ENCODE results near the gene TOLLIP.

The TOLLIP gene

DNA sequence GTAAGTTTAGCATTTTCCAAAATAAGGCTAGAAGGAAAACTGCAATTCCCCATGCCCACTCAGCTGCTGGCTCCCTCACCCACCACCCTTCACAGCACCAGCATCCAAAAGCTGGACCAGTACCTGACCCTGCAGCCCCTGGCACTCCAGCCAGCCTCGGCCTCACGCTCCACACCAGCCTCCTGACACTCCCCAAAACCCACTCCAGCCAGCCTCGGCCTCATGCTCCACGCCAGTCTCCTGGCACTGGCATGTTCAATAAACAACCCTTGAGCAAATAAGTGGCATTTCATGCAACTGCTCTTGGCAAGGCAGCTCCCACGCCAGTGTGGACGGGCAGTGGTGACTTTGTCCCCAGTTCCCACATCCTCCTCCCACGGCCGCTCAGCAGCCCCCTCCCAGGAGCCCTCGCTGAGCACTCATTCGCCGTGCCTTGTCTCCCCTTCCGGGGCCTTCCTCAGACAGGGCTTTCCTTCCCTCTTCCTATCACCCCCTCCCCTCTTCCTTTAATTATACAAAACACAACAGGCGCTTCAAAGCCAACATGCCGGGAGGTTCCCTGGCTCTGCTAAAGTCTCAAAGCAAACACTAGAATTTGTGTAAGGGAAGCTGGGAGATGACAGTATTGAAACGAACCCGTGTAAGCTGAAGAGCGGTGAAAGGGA is 6.8 kb downstream of the TOLLIP start:
- Mint-ChIP-seq H3K36me3 (ENCODE audit: low read depth) (peaks cover 94% of the 10 kb centered on the region), H3K4me1 (ENCODE audit: low read depth) (peaks cover 96% of the 10 kb centered on the region), H3K4me3 (no peak overlapping the region), H3K27ac (peak overlapping the region; percentile 23), H3K27me3 (no peaks in the 10 kb centered on the region), H3K9me3 (no peaks in the 10 kb centered on the region)
- intact Hi-C loops (cut with micrococcal nuclease) = no loop called here

DNA sequence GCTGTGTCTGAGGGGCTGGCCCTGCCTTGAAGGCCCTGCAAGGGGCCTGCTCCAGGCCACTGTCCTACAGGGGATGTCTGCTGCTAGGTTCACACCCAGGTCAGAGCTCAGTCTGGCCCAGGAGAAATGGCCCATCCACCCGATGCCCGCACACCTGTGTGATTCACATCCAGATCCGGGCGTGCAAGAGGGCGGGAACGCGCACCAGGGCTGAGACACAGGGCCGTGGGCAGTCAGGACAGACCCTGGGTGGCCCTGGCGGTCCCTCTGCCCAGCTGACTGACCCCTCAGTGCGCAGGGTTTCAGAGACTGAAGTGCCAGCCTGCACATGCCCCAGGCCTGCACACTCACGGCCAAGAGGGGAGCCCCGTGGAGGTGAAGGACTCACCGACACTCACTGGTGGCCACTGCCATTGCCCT is 7.4 kb downstream of the TOLLIP start:
- H3K9me3 Mint-ChIP-seq = no peaks in the 10 kb centered on the region
- no peaks in the 10 kb centered on the region for H3K27me3 Mint-ChIP-seq
- H3K36me3 Mint-ChIP-seq (ENCODE audit: low read depth) = peaks cover 94% of the 10 kb centered on the region
- H3K4me1 Mint-ChIP-seq (ENCODE audit: low read depth) = peaks cover 93% of the 10 kb centered on the region
- H3K27ac Mint-ChIP-seq = peak overlapping the region; percentile 14
- intact Hi-C loops (cut with micrococcal nuclease) = no loop called here
- H3K4me3 Mint-ChIP-seq = no peak overlapping the region

DNA sequence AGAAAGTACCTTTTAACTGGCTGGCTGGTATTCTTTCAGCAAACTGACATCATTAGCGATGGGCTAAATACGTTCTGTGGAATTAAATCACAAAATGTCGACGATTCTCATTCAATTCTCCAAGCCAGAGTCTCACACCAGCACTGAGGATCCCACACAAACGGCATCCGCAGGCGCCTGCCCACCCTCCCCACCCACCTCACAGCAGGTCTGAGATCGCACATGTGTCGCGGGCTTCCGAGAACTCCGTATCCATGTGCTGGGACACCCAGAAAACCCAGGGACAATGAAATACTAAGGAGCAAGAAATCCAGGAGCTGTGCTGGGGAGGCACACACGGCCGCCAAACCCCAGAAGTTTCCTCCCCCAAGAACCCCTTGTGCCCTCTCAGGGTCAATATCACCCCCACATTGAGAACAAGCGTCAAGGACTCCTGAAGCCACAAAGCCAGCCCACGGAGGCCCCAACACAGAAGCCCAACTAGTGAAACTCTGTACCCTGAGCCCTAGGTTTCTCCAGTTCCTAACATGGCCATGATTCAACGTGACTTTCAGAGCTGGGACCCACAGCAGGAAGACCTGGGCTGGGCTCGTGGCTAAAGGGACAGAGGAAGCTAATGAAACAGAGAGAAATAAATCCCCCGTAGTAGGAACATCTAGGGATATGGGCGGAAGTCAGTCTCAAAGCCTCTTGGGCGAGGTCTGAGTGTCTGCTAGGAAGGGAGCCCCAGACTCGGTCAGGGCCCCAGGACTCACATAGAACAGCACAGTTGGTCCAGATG is 8.0 kb downstream of the TOLLIP start:
- Mint-ChIP-seq H3K4me3 (no peak overlapping the region), H3K27me3 (no peaks in the 10 kb centered on the region), H3K27ac (peak overlapping the region; percentile 14), H3K4me1 (ENCODE audit: low read depth) (peaks cover 87% of the 10 kb centered on the region), H3K9me3 (no peaks in the 10 kb centered on the region), H3K36me3 (ENCODE audit: low read depth) (peaks cover 92% of the 10 kb centered on the region)
- intact Hi-C loops (cut with micrococcal nuclease) = no loop called here

DNA sequence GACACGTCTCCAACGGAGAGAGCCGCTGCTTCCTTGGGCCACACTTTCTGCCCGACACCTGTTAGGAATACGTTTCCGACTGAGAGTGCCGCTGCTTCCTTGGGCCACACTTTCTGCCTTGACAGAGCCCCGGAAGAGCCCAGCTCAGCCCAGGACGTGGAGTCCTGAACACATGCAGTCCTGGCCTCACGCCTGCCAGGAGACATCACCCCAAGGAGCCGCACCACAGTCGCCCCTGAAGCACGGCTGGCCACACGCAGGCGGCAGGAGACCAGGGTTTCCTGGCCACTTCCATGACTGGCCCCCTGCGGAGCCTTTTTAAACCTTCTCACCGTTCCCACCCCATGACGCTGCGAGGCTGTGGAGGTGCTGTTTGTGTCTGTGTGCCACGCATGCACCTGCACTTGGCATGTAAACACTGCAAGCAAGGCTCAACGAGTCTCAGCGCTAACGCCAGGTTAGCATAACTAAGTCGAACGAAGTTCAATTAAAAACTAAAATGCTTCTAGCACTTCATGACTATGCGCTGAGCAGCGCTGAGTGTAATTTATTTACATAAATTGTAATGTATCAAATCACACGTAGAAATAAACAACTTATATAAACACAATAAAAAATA is 8.8 kb downstream of the TOLLIP start:
- no peaks in the 10 kb centered on the region for H3K9me3 Mint-ChIP-seq
- no peak overlapping the region for H3K4me3 Mint-ChIP-seq
- peaks cover 80% of the 10 kb centered on the region for H3K4me1 Mint-ChIP-seq (ENCODE audit: low read depth)
- H3K27ac Mint-ChIP-seq = no peak overlapping the region
- H3K27me3 Mint-ChIP-seq = no peaks in the 10 kb centered on the region
- intact Hi-C loops (cut with micrococcal nuclease) = no loop called here
- peaks cover 92% of the 10 kb centered on the region for H3K36me3 Mint-ChIP-seq (ENCODE audit: low read depth)

DNA sequence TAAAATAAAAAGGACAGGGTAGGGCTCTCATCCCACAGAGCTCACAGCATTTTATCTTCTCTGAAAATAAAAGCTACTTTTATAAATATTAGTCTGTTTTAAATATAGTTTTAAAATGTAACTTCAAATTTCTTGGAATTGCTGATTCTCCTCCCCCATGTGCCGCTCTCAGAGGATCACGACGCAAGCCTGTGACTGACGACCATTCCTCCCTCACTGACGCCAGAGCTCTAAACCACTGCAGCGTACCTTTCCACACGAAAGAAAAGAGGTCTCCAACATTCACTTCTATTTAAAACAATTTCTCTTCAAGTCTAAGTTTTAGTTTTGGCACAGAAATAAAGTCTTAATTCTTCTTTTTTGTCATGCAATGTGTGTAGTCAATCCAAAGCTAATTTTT is 9.3 kb downstream of the TOLLIP start:
- H3K27ac Mint-ChIP-seq = no peak overlapping the region
- H3K4me3 Mint-ChIP-seq = no peak overlapping the region
- peaks cover 74% of the 10 kb centered on the region for H3K4me1 Mint-ChIP-seq (ENCODE audit: low read depth)
- H3K36me3 Mint-ChIP-seq (ENCODE audit: low read depth) = peaks cover 92% of the 10 kb centered on the region
- intact Hi-C loops (cut with micrococcal nuclease) = no loop called here
- no peaks in the 10 kb centered on the region for H3K27me3 Mint-ChIP-seq
- no peaks in the 10 kb centered on the region for H3K9me3 Mint-ChIP-seq

DNA sequence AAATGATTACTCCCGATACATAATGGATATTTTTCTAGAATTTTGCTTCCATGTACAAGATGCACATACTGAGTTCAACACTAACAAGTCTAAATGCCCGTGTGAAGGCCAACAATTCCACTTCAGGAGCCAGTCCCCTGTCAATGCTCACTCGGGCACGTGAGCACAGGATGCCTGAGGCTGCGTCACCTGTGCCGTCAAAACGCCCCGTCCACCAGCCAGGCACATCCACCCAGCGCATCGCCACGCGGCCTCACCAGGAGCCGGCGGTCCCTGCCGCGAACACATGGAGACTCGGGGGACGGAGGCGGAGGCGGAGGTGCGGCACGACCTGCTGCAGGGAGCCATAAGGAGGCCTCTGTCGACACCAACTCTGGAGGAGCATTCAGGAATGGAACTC is 9.8 kb downstream of the TOLLIP start:
- Mint-ChIP-seq H3K27ac (no peak overlapping the region), H3K4me3 (no peak overlapping the region), H3K27me3 (no peaks in the 10 kb centered on the region), H3K36me3 (ENCODE audit: low read depth) (peaks cover 92% of the 10 kb centered on the region), H3K4me1 (ENCODE audit: low read depth) (peaks cover 70% of the 10 kb centered on the region), H3K9me3 (no peaks in the 10 kb centered on the region)
- intact Hi-C loops (cut with micrococcal nuclease) = no loop called here

DNA sequence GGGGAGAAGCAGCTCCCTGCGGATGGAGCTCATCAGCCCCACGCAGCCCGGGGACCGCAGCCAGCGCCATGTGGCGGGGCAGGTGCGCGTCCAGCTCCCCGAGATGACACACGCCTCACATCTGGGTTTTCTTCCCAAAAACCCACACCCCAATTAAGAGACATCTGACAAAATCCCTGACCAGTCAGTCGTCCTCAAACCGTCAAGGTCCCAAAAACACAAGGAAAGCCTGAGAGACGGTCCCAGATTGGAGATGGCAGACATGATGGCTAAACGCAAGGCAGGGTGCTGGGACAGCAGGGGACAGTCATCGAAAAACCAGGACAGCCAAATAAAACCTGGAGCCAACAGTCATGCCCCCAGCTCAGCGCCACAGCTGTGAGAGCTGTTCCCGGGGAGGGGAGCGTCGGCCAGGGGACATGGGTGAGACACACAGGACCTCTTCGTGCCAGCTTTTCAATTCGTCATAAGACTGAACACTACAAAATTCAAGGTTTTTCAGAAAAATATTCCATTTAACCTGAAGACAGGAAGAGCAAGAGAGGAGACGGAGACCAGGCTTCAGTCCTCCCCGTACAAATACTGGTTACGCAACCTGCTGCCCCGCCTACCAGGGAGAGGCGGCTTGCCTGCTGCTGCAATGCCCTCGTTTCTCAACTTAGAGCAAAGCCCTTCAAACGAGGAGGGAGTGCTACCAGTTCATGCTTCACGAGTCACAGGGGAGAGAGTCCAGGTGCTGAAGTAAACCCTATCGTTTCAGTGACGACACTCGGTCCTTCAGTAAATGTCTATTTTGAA is 10.5 kb downstream of the TOLLIP start:
- peak overlapping the region; percentile 45 for H3K4me3 Mint-ChIP-seq
- H3K27ac Mint-ChIP-seq = peak overlapping the region; percentile 8
- peaks cover 63% of the 10 kb centered on the region for H3K4me1 Mint-ChIP-seq (ENCODE audit: low read depth)
- H3K9me3 Mint-ChIP-seq = no peaks in the 10 kb centered on the region
- peaks cover 89% of the 10 kb centered on the region for H3K36me3 Mint-ChIP-seq (ENCODE audit: low read depth)
- intact Hi-C loops (cut with micrococcal nuclease) = no loop called here
- H3K27me3 Mint-ChIP-seq = no peaks in the 10 kb centered on the region

DNA sequence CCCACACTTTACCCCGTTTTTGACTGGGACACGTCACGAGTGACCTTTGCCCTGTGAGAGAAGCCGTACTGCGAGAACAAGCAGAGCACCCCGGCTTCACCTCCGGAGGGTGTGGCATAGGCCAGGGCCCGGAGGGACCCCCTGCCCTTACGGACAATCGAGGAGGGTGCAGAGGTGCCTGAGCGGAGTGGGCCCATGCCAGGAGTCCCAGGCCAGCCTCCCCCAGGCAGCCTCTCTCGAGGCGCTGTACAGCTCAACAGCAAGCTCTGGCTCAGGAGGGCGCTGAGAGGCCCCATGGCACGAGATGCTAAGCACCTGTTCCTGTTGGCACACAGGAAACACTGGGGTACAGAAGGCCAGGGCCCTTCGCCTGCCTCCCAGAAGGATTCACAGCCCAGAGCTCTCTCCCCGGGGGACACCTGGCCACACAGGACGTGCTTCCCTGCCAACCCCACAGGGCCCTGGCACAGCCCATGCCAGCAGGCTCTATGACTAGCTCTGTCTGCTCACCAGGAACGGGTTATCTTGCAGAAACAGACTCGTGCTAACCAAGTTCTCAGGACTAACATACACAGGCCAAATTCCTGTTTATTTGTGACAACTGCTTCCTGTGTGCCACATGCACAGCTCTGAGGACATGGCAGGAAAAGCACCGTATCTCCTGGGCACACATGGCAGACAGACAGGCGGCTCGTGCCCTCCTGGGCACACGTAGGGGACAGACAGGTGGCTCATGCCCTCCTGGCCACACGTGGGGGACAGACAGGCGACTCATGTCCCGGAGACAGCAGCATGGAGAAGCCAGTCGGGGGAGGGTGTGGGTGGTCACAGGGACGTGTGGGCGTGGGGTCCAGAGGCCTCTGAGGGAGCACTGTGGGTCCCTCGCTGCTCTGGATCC is 11.6 kb downstream of the TOLLIP start:
- no peaks in the 10 kb centered on the region for H3K27me3 Mint-ChIP-seq
- no peak overlapping the region for H3K27ac Mint-ChIP-seq
- H3K4me3 Mint-ChIP-seq = no peak overlapping the region
- H3K9me3 Mint-ChIP-seq = no peaks in the 10 kb centered on the region
- peaks cover 61% of the 10 kb centered on the region for H3K4me1 Mint-ChIP-seq (ENCODE audit: low read depth)
- intact Hi-C loops (cut with micrococcal nuclease) = no loop called here
- peaks cover 89% of the 10 kb centered on the region for H3K36me3 Mint-ChIP-seq (ENCODE audit: low read depth)

DNA sequence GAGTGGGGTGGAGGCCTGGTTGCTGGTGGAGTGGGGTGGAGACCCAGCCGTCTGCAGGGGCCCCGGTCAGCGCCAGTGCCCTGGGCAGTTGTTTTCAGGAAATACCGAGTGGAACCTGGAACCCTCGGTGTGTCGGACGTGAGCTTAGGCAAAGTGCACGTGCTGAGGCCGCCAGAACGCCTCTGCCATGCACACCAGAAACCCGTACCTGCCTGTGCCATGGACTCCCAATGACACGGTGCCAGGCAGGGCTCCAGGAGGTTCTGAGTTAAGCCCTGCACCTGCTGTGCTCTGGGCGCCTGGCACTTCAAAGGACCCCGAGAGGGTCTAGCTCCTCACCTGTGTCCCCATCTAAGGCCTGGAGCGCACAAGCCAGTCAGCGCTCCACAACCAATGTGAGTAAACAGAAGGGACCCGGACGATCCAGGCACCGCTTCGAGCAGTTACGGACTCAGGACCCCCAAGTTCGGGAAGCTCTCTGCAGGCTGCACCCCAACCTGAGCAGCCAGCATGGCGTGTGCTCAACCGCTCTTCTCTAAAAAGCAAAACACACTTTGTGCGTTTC is 12.3 kb downstream of the TOLLIP start:
- Mint-ChIP-seq H3K4me3 (no peak overlapping the region), H3K9me3 (no peaks in the 10 kb centered on the region), H3K36me3 (ENCODE audit: low read depth) (peaks cover 89% of the 10 kb centered on the region), H3K27me3 (no peaks in the 10 kb centered on the region), H3K27ac (no peak overlapping the region), H3K4me1 (ENCODE audit: low read depth) (peaks cover 59% of the 10 kb centered on the region)
- intact Hi-C loops (cut with micrococcal nuclease) = no loop called here

DNA sequence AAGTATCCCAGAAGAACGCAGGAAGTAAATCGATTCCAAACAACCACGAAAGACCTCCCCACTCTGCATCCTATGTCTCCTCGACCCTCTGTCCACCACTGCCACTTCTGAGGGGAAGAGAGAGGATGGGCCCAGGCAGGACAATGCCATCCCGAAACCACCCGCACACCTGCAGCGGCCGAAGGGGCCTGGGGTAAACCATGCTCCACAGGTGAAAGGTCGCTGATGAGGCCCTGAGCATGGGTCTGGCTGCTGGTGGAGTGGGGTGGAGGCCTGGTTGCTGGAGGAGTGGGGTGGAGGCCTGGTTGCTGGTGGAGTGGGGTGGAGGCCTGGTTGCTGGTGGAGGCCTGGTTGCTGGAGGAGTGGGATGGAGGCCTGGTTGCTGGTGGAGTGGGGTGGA is 13.1 kb downstream of the TOLLIP start:
- Mint-ChIP-seq H3K27me3 (no peaks in the 10 kb centered on the region), H3K9me3 (no peaks in the 10 kb centered on the region)

DNA sequence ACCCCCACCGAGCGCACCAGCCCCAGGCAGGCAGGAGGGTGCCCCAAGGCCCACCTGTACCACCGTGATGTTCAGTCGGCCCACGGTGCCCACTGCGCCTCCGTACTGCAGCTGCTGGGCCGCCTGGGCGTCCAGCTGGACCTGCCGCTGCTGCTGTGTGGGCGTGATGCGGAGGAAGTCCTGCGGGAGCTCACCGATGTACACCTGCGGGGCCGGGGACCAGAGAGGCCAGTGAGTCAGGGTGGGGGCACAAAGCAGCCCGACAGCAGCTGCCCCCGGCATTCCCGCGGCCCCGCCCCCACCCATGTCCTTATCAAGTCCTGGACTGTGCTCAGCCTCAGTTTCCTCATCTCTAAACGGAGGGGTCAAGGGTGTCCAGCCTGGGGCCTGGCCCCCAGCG is 13.8 kb downstream of the TOLLIP start:
- Mint-ChIP-seq H3K4me1 (ENCODE audit: low read depth) (peaks cover 46% of the 10 kb centered on the region), H3K4me3 (no peak overlapping the region), H3K36me3 (ENCODE audit: low read depth) (peaks cover 90% of the 10 kb centered on the region), H3K27ac (no peak overlapping the region), H3K9me3 (no peaks in the 10 kb centered on the region), H3K27me3 (no peaks in the 10 kb centered on the region)
- intact Hi-C loops (cut with micrococcal nuclease) = no loop called here

More for the DNA sequence above, 13.1 kb downstream of the TOLLIP start:
- Mint-ChIP-seq H3K27ac (no peak overlapping the region), H3K4me3 (no peak overlapping the region), H3K4me1 (ENCODE audit: low read depth) (peaks cover 51% of the 10 kb centered on the region), H3K36me3 (ENCODE audit: low read depth) (peaks cover 89% of the 10 kb centered on the region)
- intact Hi-C loops (cut with micrococcal nuclease) = no loop called here

DNA sequence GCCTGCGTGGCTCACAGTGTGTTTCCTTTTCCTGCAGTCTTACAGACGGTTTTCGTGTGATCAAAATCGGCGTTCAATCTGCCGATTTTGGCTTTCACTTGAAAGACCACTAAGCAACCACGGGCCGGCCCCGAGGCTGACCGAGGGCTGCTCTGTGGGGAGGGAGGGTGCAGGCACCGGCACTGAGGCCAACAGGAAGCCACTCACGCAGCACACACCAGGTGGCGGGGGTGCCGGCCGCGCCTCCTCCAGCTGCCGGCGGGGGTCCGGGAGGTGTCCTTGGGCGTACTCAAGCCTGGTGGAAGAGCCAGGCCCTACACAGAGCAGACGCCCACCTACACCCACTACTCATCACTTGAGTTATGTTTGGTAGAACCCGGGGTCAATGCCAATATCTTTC is 14.3 kb downstream of the TOLLIP start:
- H3K9me3 Mint-ChIP-seq = no peaks in the 10 kb centered on the region
- no peaks in the 10 kb centered on the region for H3K27me3 Mint-ChIP-seq
- H3K27ac Mint-ChIP-seq = no peak overlapping the region
- H3K4me1 Mint-ChIP-seq (ENCODE audit: low read depth) = peaks cover 41% of the 10 kb centered on the region
- H3K4me3 Mint-ChIP-seq = no peak overlapping the region
- H3K36me3 Mint-ChIP-seq (ENCODE audit: low read depth) = peaks cover 90% of the 10 kb centered on the region
- intact Hi-C loops (cut with micrococcal nuclease) = no loop called here

DNA sequence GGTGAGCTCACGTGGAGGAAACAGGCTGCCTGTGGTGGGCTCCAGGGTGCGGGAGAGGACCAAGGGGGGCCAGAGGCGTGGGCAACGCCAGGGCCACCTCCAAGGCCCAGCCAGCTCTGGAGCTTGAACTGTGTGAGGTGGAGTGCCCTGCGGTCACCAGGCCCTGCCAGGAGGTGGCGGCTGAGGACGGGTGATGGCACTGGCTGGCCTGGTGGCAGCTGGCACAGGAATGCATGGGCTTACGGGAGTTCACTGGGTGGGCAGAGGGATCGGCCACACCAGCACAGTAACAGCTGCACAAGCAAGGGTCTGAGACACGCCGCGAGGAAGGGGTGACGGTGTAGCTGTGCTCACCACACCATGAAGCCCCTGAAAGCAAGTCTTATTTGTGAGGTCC is 15.8 kb downstream of the TOLLIP start:
- intact Hi-C loops (cut with micrococcal nuclease) = loop anchor here (5.0 kb wide), 1 partner anchor 224 kb away; no protein-coding TSS in a partner anchor
- Mint-ChIP-seq H3K36me3 (ENCODE audit: low read depth) (peaks cover 95% of the 10 kb centered on the region), H3K27me3 (no peaks in the 10 kb centered on the region), H3K4me1 (ENCODE audit: low read depth) (peaks cover 27% of the 10 kb centered on the region), H3K4me3 (no peak overlapping the region), H3K27ac (no peak overlapping the region), H3K9me3 (no peaks in the 10 kb centered on the region)
